Osteoblast (primary cell): Measurements from ENCODE around the gene TBC1D5. TPM values are rescaled to one million over a fixed set of nuclear protein-coding genes. Genes with fewer than 3 reads are reported as not detected.

Experiments used
- DNase-seq: peaks from one replicate; pipeline ENCODE4 v3.0.0; 2011; ENCODE audit warnings: low spot score, mixed read lengths; ENCODE audit not compliant: insufficient read length; ENCODE audit errors: missing footprints
- H2AFZ ChIP-seq: 2 replicates; pipeline ENCODE4 v1.6.0; 2011; ENCODE audit warnings: mild to moderate bottlenecking, low read length
- H3K27ac ChIP-seq: 2 replicates; pipeline ENCODE4 v1.5.1; 2011; ENCODE audit warnings: mild to moderate bottlenecking, low read depth, low read length, moderate library complexity
- H3K27me3 ChIP-seq: 2 replicates; pipeline ENCODE4 v1.6.0; 2012; ENCODE audit warnings: mild to moderate bottlenecking, control low read depth, inconsistent platforms, low read length, moderate library complexity; ENCODE audit not compliant: insufficient read depth
- H3K36me3 ChIP-seq: 2 replicates; pipeline ENCODE4 v1.5.1; 2011; ENCODE audit warnings: mild to moderate bottlenecking, low read length, control low read depth, moderate library complexity; ENCODE audit not compliant: insufficient read depth
- H3K4me1 ChIP-seq: 2 replicates; pipeline ENCODE4 v1.5.1; 2011; ENCODE audit warnings: mild to moderate bottlenecking, low read length, control low read depth, moderate library complexity; ENCODE audit not compliant: insufficient read depth
- H3K4me2 ChIP-seq: 2 replicates; pipeline ENCODE4 v1.6.0; 2011; ENCODE audit warnings: mild to moderate bottlenecking, low read length; ENCODE audit not compliant: insufficient read depth
- H3K4me3 ChIP-seq: fragments of 200-600 bp; sonication (generic); 3 replicates; pipeline ENCODE4 v1.5.1; 2012; ENCODE audit warnings: mild to moderate bottlenecking, low read length, inconsistent platforms; ENCODE audit not compliant: insufficient read depth
- H3K79me2 ChIP-seq: 2 replicates; pipeline ENCODE4 v1.6.0; 2012; ENCODE audit warnings: mild to moderate bottlenecking, low read length, control low read depth, inconsistent platforms; ENCODE audit not compliant: insufficient read depth
- H3K9me3 ChIP-seq: 2 replicates; pipeline ENCODE4 v1.5.1; 2011; ENCODE audit warnings: low read depth, low read length, control low read depth
- H4K20me1 ChIP-seq: 2 replicates; pipeline ENCODE4 v1.6.0; 2012; ENCODE audit warnings: mild to moderate bottlenecking, low read length, control low read depth; ENCODE audit not compliant: insufficient read depth
- total RNA-seq: library from RNA; depleted of rRNA; stranded (reverse); fragments of >200 nt; gene quantifications from 2 replicates; pipeline ENCODE4 v1.2.3, GENCODE V29; 2012
- TF ChIP-seq, protein P1 (sequence below): IDR thresholded peaks from 2 replicates; pipeline ENCODE4 v1.5.1; 2011; ENCODE audit warnings: mild to moderate bottlenecking, low read depth, low read length, moderate library complexity; ENCODE audit errors: extremely low read depth

The TBC1D5 gene
- total RNA-seq, 1 donor = 117 TPM

DNA sequence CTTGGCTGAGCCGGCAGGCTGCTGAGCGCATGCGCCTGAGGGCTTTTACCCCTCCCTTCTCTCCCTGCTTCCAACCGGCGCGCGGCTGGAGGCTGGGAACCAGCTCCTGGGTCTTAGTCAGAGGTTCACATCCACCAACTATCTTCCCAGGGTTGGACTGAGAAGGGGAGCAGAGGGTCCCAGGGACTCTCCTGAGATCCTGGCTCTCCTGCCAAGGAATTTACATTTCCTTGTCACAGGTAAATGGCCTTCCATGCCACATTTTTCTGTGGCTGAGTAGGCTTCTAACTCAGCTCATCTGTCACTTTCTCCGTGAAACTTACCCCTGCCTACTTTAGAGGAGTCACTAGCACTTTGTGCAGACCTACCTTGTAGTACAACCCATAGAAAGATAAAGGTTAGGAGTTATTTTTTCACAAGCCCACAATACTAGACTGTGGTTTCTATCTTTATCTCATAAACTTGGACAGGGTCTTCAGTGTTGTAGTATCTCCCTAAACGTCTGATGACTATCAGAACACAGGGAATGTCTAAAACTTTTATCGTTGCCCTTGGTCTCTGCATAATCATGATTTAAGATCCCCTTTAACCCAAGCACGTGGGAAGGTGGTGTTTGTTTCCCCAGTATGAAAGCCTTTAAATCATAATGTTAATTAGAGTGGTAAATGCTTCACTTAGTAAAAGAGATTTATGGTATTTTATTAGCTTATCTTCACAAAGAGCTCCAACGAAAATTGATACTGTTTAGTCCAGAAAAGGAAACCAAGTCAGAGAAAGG, 638 bp upstream of the TBC1D5 start:
- no peak for DNase-seq

DNA sequence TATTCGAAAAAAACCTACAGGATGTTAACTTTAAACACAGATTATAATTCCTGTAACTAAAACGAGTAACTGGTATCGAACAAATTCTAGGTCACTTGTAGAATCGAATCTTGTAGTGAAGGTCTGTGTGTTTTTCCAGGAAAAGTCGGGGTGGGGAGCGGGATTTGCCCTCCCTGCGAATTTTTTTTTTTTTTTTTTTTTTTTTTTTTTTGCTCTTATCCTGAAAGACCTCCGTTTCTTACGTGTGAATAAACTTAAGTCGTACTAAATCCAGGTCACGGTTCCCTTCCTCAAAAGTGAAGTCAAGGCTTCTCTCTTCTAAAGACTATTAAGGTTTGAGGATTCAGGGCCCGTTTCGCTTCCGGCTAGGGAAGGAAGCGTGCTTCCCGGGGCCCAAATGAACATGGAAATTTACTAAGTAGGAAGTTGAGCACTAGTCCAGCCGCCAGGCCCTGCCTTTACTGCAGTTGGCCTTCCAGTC, 770 bp downstream of the TBC1D5 start:
- DNase-seq = no peak

More for the DNA sequence above, 638 bp upstream of the TBC1D5 start:
- Histone ChIP-seq H4K20me1 (no peaks in the 10 kb centered on the region), H3K4me1 (peaks cover 22% of the 10 kb centered on the region), H3K4me3 (peak overlapping the region; percentile 85), H3K4me2 (peak overlapping the region; percentile 100), H2AFZ (peak overlapping the region; percentile 98), H3K27ac (peak overlapping the region; percentile 85), H3K9me3 (no peaks in the 10 kb centered on the region), H3K27me3 (no peaks in the 10 kb centered on the region), H3K36me3 (no peaks in the 10 kb centered on the region), H3K79me2 (peaks cover 26% of the 10 kb centered on the region)
- TF ChIP-seq, protein P1, sequence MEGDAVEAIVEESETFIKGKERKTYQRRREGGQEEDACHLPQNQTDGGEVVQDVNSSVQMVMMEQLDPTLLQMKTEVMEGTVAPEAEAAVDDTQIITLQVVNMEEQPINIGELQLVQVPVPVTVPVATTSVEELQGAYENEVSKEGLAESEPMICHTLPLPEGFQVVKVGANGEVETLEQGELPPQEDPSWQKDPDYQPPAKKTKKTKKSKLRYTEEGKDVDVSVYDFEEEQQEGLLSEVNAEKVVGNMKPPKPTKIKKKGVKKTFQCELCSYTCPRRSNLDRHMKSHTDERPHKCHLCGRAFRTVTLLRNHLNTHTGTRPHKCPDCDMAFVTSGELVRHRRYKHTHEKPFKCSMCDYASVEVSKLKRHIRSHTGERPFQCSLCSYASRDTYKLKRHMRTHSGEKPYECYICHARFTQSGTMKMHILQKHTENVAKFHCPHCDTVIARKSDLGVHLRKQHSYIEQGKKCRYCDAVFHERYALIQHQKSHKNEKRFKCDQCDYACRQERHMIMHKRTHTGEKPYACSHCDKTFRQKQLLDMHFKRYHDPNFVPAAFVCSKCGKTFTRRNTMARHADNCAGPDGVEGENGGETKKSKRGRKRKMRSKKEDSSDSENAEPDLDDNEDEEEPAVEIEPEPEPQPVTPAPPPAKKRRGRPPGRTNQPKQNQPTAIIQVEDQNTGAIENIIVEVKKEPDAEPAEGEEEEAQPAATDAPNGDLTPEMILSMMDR = no peak

DNA sequence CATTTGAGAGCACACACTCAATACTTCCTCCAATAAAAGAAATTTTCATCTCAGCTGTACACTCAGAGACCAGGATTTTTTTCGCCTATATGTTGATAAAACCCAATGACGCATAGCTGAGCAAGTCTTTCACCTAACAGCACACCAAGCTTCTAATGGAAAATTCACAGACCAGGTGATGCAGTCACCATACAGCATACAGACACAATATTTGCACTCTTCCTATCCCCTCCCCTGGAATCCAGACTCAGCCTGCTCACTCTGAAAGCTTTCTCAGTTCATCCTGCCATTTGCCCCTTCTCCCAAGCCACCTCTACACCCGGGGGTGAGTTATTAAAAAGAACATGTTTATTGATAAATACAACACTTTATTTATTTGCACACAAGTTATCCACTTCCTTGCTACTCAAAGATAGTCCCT, 1.7 kb downstream of the TBC1D5 start:
- Histone ChIP-seq H4K20me1 (no peaks in the 10 kb centered on the region), H3K4me3 (peak overlapping the region; percentile 85), H3K36me3 (no peaks in the 10 kb centered on the region), H3K27ac (peak overlapping the region; percentile 89), H3K27me3 (no peaks in the 10 kb centered on the region), H3K4me1 (peaks cover 22% of the 10 kb centered on the region), H3K79me2 (peaks cover 43% of the 10 kb centered on the region), H3K4me2 (peak overlapping the region; percentile 100), H3K9me3 (no peaks in the 10 kb centered on the region), H2AFZ (peak overlapping the region; percentile 95)
- TF ChIP-seq, protein P1 = no peak
- peak; percentile 70 for DNase-seq

More for the DNA sequence above, 770 bp downstream of the TBC1D5 start:
- Histone ChIP-seq H4K20me1 (no peaks in the 10 kb centered on the region), H3K79me2 (peaks cover 37% of the 10 kb centered on the region), H3K27me3 (no peaks in the 10 kb centered on the region), H3K4me3 (peak overlapping the region; percentile 85), H3K4me2 (peak overlapping the region; percentile 100), H3K36me3 (no peaks in the 10 kb centered on the region), H3K9me3 (no peaks in the 10 kb centered on the region), H3K4me1 (peaks cover 22% of the 10 kb centered on the region), H2AFZ (peak overlapping the region; percentile 95), H3K27ac (peak overlapping the region; percentile 89)
- TF ChIP-seq, protein P1 = no peak

DNA sequence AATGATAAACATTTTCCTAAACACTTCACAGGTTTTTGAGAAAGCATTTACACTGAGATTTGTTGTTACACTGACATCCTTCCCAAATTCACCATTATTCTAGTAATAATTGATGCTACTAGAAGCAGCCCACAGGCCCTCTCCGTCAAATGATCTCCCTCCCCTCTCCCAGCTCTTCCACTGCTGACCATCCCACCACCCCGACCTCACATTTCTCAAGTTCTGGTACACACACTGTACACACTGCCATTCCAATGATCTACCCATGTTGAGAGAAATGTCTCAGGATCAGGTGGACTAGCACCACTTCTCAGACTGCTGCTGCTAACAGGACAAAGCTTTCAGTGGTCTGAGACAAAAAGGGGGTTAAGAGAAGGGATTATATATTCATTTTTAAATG, 3.5 kb downstream of the TBC1D5 start:
- Histone ChIP-seq H3K36me3 (no peaks in the 10 kb centered on the region), H3K79me2 (peaks cover 54% of the 10 kb centered on the region), H3K4me1 (peaks cover 22% of the 10 kb centered on the region), H3K27ac (no peak overlapping the region), H3K9me3 (no peaks in the 10 kb centered on the region), H3K27me3 (no peaks in the 10 kb centered on the region), H3K4me2 (no peak overlapping the region), H3K4me3 (no peak overlapping the region), H2AFZ (no peak overlapping the region), H4K20me1 (no peaks in the 10 kb centered on the region)
- TF ChIP-seq, protein P1 = no peak
- DNase-seq = no peak
